Astrocyte of the spinal cord (primary cell): Measurements from ENCODE around the gene TTLL11.
"Not testable (repeated sequence)": the region's sequence is repeated elsewhere in the genome, so short reads cannot be mapped to it uniquely, and the experiment has no call there.

Experiments used
- DNase-seq: peaks from one replicate; pipeline ENCODE4 v3.0.0; 2011; ENCODE audit warnings: low read depth, low spot score
- H3K4me3 ChIP-seq: 2 replicates; pipeline ENCODE4 v1.5.1; 2011; ENCODE audit warnings: low read depth, mild to moderate bottlenecking, low read length, moderate library complexity
- CTCF ChIP-seq: IDR thresholded peaks from 2 replicates; pipeline ENCODE4 v1.5.1; 2012; ENCODE audit warnings: low read depth, mild to moderate bottlenecking, low read length, inconsistent platforms
- in situ Hi-C: cut with HindIII; loops from 2 replicates; pipeline ENCODE4 v1.10.0; 2017; ENCODE audit warnings: low sequenced_read_pairs

Gene TTLL11

GRCh38 chr9:121985792-121986494, 107.2 kb downstream of the TTLL11 start:
- no peak overlapping the region for H3K4me3 ChIP-seq
- peak; percentile 48 for DNase-seq
- peak; percentile 37 for TF ChIP-seq CTCF
- in situ Hi-C loops, result loop anchor here (25.0 kb wide), 1 partner anchor 249 kb away; no protein-coding TSS in a partner anchor

- no peak for TF ChIP-seq CTCF
- in situ Hi-C loops, result loop anchor here (25.0 kb wide), 1 partner anchor 248 kb away; no protein-coding TSS in a partner anchor
- DNase-seq, result peak; percentile 80
- no peak overlapping the region for H3K4me3 ChIP-seq
Observed at GRCh38 chr9:121984726-121985402, 108.2 kb downstream of the TTLL11 start.

GRCh38 chr9:121983736-121984135, 109.4 kb downstream of the TTLL11 start:
- in situ Hi-C loops, result loop anchor here (25.0 kb wide), 1 partner anchor 246 kb away; no protein-coding TSS in a partner anchor
- no peak for DNase-seq
- no peak for TF ChIP-seq CTCF

GRCh38 chr9:121981118-121981883, 111.8 kb downstream of the TTLL11 start:
- no peak for DNase-seq
- no peak for TF ChIP-seq CTCF
- in situ Hi-C loops, result loop anchor here (25.0 kb wide), 1 partner anchor 244 kb away; no protein-coding TSS in a partner anchor
- no peak overlapping the region for H3K4me3 ChIP-seq

More at GRCh38 chr9:121983736-121984135, 109.4 kb downstream of the TTLL11 start:
- H3K4me3 ChIP-seq, result no peak overlapping the region

GRCh38 chr9:121980665-121981064, 112.4 kb downstream of the TTLL11 start:
- in situ Hi-C loops, result loop anchor here (25.0 kb wide), 1 partner anchor 243 kb away; no protein-coding TSS in a partner anchor
- not testable (repeated sequence) for H3K4me3 ChIP-seq, DNase-seq

GRCh38 chr9:121979736-121980135, 113.4 kb downstream of the TTLL11 start:
- in situ Hi-C loops, result loop anchor here (25.0 kb wide), 1 partner anchor 242 kb away; no protein-coding TSS in a partner anchor
- no peak overlapping the region for H3K4me3 ChIP-seq
- no peak for DNase-seq
- TF ChIP-seq CTCF, result no peak
